GM10248 (cell line): ENCODE results near the gene SHB.

Experiments used
- CTCF ChIA-PET: fragments of 300-600 bp; sonication (Branson Sonifier 250); formaldehyde crosslinking; extraction: SDS; loops from one replicate; lab custom pipeline; 2021; ENCODE audit warnings: antibody characterized with exemption; lab: Yijun Ruan, JAX
- POLR2A ChIA-PET: fragments of 350-650 bp; sonication (Branson Sonifier 250); formaldehyde crosslinking; extraction: SDS; loops from one replicate; lab custom pipeline; 2020; ENCODE audit warnings: antibody characterized with exemption; lab: Yijun Ruan, JAX
- DNase-seq: peaks from one replicate; pipeline ENCODE4 v3.0.0; 2012; ENCODE audit errors: extremely low spot score
- TF ChIP-seq, protein P1 (sequence below): IDR thresholded peaks from 2 replicates; pipeline ENCODE4 v1.5.1; 2012; ENCODE audit warnings: mild to moderate bottlenecking, low read depth; ENCODE audit errors: extremely low read depth, missing control alignments, control extremely low read depth

Gene SHB

GRCh38 chr9:38090170-38090569 is 21.1 kb upstream of the SHB start:
- DNase-seq, result no peak
- ChIA-PET POLR2A (no interaction called here), CTCF (interaction anchor here (1.8 to 4.6 kb wide), 4 partner anchors 9 to 177 kb away, joined by 9 to 46 read pairs (median 25); no protein-coding TSS in a partner anchor)
- TF ChIP-seq, protein P1, sequence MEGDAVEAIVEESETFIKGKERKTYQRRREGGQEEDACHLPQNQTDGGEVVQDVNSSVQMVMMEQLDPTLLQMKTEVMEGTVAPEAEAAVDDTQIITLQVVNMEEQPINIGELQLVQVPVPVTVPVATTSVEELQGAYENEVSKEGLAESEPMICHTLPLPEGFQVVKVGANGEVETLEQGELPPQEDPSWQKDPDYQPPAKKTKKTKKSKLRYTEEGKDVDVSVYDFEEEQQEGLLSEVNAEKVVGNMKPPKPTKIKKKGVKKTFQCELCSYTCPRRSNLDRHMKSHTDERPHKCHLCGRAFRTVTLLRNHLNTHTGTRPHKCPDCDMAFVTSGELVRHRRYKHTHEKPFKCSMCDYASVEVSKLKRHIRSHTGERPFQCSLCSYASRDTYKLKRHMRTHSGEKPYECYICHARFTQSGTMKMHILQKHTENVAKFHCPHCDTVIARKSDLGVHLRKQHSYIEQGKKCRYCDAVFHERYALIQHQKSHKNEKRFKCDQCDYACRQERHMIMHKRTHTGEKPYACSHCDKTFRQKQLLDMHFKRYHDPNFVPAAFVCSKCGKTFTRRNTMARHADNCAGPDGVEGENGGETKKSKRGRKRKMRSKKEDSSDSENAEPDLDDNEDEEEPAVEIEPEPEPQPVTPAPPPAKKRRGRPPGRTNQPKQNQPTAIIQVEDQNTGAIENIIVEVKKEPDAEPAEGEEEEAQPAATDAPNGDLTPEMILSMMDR, result no peak

DNA sequence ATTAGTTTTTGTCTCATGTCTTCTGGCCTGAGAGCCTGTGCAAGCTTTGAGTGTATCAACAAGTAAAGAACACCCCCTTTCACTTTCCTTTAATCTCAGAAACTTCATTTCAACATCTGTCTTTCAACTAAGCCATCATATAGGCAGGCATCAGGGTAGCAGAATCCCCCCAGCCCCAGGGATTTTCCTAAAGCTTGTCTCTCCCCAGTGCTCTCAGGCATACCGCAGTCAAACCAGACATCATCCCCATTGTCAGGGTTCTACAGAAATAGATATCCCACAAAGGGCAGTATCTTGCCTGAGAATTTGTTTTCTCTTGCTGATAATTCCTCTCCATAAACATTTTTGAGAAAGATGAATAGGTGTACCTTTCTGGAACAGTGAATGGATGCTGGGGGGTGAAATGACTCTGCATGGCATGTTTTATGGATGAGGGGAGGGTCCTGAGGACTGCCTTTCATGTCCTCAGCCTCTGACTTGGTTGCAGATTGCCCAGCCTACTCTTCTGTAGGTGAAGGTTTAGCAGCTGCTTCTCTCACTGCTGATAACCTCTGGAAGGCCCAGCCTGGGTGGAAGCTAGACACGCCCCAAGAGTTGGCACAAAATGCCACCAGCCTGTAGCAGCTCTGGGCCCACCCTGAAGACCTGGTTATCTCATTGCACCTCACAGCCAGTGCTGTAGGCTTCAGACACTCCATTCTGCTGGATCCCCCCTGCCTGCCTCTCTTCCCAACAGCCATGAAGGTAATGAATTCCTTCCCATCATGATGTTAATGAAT is 20.5 kb upstream of the SHB start:
- TF ChIP-seq, protein P1, result no peak
- ChIA-PET CTCF (interaction anchor here (0.7 to 4.7 kb wide), 20 partner anchors 9 to 274 kb away, joined by 3 to 46 read pairs (median 14); no protein-coding TSS in a partner anchor), POLR2A (interaction anchor here (0.6 kb wide), 1 partner anchor 225 kb away, joined by 3 read pairs; no protein-coding TSS in a partner anchor)
- DNase-seq, result no peak

DNA sequence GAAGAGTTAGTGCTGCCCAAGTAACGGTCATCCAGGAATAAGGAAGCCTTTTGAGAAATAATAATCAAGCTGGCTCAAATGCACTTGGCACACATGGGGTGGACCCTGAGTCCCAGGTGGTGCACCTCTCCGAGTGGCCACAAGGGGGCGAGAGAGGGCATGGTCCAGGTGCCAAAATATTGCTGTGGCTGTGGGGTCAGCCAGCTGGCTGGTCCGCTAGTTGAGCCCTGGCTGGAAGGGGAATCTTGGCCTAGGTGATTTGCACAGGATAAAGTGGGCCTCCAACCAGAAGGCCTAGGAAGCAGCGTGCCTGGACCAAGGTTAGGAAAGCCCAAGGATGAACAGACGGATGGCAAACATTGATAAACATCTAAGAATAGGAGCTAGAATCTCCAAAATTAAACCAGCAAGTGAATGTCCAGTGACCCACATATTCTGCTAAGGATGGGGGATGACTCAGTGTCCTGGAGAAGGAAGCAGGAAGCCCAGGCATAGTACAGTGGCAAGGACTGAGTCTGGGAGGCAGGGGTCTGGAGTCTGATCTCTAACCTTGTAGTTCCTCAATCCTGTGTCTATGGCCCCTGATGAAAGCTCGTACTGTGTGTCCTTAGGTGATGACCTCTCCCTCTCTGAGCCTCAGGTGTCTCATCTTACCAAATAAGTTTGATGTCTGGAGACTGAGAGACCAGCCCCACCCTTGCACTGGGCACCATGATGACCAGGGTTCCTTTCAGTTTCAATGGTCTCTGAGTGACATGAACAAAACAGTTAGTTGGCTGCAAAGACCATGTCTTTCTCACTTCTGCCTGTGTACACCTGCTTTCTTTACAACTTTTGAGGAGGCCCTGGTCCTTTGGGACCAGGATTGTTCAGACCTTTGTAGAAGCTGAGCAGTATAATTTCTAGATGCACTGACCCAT is 19.2 kb upstream of the SHB start:
- peak; percentile 74 for DNase-seq
- ChIA-PET CTCF (interaction anchor here (0.6 to 4.7 kb wide), 70 partner anchors 9 to 355 kb away, joined by 3 to 46 read pairs (median 4); partner anchors contain the start of gene SHB), POLR2A (no interaction called here)
- TF ChIP-seq, protein P1, result peak; percentile 96

DNA sequence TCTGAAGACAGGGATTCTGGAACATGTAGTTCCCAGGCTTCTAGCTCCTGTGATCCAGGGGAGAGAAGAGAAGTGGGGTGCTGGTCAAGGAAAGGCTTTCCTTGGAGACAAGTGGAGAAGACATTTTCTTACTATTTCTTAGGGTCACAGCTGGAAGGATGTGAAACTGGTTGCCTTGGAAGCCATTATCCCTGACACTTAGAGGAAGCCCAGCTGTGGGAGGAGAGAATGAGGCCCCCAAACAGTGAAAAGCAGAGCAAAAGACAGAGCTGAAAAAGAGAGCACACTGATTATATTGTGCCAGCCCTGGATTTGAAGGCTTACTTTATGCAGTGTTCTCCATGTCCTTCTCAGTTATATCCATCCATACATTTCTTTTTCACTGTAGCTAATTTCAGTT is 17.5 kb upstream of the SHB start:
- ChIA-PET CTCF (interaction anchor here (0.9 to 4.7 kb wide), 12 partner anchors 10 to 605 kb away, joined by 3 to 46 read pairs (median 6); partner anchors contain the start of gene SHB), POLR2A (no interaction called here)
- TF ChIP-seq, protein P1, result no peak
- DNase-seq, result no peak

GRCh38 chr9:38085308-38085707 is 16.3 kb upstream of the SHB start:
- ChIA-PET CTCF (interaction anchor here (1.3 to 4.7 kb wide), 4 partner anchors 9 to 172 kb away, joined by 3 to 31 read pairs (median 7); partner anchors contain the start of gene SHB), POLR2A (no interaction called here)

GRCh38 chr9:38084556-38084880 is 15.5 kb upstream of the SHB start:
- POLR2A ChIA-PET, result no interaction called here
- CTCF ChIA-PET, result interaction anchor here (1.4 kb wide), 1 partner anchor 76 kb away, joined by 6 read pairs; no protein-coding TSS in a partner anchor
- no peak for DNase-seq
- TF ChIP-seq, protein P1, result no peak

More at GRCh38 chr9:38085308-38085707, 16.3 kb upstream of the SHB start:
- TF ChIP-seq, protein P1, result no peak
- DNase-seq, result no peak
